Smooth muscle cell (in vitro differentiated cells): ENCODE data around the gene APBA3. TPM values are rescaled to one million over a fixed set of nuclear protein-coding genes. Genes with fewer than 3 reads are reported as not detected.

Experiments used
- DNase-seq: peaks from one replicate; lab custom pipeline; 2025; ENCODE audit not compliant: unreplicated experiment; lab: John Stamatoyannopoulos, UW
- H2AFZ ChIP-seq: fragments of 200-600 bp; sonication (generic); 2 replicates; pipeline ENCODE4 v1.6.0; 2016; ENCODE audit warnings: antibody characterized with exemption, low read depth, mild to moderate bottlenecking
- H3F3A ChIP-seq: fragments of 200-600 bp; sonication (generic); 2 replicates; pipeline ENCODE4 v1.6.0; 2017; ENCODE audit warnings: antibody characterized with exemption, low read depth
- H3K27ac ChIP-seq: fragments of 200-600 bp; sonication (generic); 2 replicates; pipeline ENCODE4 v1.5.1; 2016; ENCODE audit warnings: low read depth, mild to moderate bottlenecking
- H3K27me3 ChIP-seq: fragments of 200-600 bp; sonication (generic); 2 replicates; pipeline ENCODE4 v1.6.1; 2016; ENCODE audit warnings: low read depth, mild to moderate bottlenecking
- H3K36me3 ChIP-seq: fragments of 200-600 bp; sonication (generic); 2 replicates; pipeline ENCODE4 v1.5.1; 2016; ENCODE audit warnings: low read depth
- H3K4me1 ChIP-seq: fragments of 200-600 bp; sonication (generic); 2 replicates; pipeline ENCODE4 v1.5.1; 2016; ENCODE audit warnings: low read depth
- H3K4me2 ChIP-seq: fragments of 200-600 bp; sonication (generic); 2 replicates; pipeline ENCODE4 v1.6.0; 2016; ENCODE audit warnings: mild to moderate bottlenecking
- H3K4me3 ChIP-seq: fragments of 200-600 bp; sonication (generic); 2 replicates; pipeline ENCODE4 v1.5.1; 2016; ENCODE audit warnings: mild to moderate bottlenecking
- H3K79me2 ChIP-seq: fragments of 200-600 bp; sonication (generic); 2 replicates; pipeline ENCODE4 v1.6.0; 2016; ENCODE audit warnings: low read depth, mild to moderate bottlenecking
- H3K9ac ChIP-seq: fragments of 200-600 bp; sonication (generic); 2 replicates; pipeline ENCODE4 v1.6.0; 2016; ENCODE audit warnings: low read depth
- H3K9me3 ChIP-seq: fragments of 200-600 bp; sonication (generic); replicated peaks from 2 replicates; pipeline ENCODE4 v1.5.1; 2016; ENCODE audit warnings: low read depth
- H4K20me1 ChIP-seq: fragments of 200-600 bp; sonication (generic); 2 replicates; pipeline ENCODE4 v1.6.0; 2016; ENCODE audit warnings: low read depth
- CTCF ChIP-seq: fragments of 200-600 bp; sonication (generic); IDR thresholded peaks from 2 replicates; pipeline ENCODE4 v1.5.1; 2017; ENCODE audit warnings: borderline replicate concordance, mild to moderate bottlenecking, antibody characterized with exemption; ENCODE audit not compliant: insufficient read depth, poor library complexity, severe bottlenecking
- WGBS: methylation state at CpG from one replicate; pipeline ENCODE4 v1.1.7; 2016; ENCODE audit warnings: low lambda C conversion rate; 5-methylcytosine and 5-hydroxymethylcytosine counted together
- polyA plus RNA-seq: library from polyadenylated mRNA; unstranded; fragments of >200 nt; fragmentation: Nextera tagmentation; extraction: Ambion mirVana; gene quantifications from 2 replicates; pipeline ENCODE4 v1.2.1, GENCODE V29; 2016
- total RNA-seq: library from RNA; depleted of rRNA; stranded (reverse); fragments of >200 nt; gene quantifications from 2 replicates; pipeline ENCODE4 v1.2.3, GENCODE V29; 2014

APBA3 gene
- total and polyA plus RNA-seq, 2 experiments from 2014 or later: 16.1 to 27.9 TPM

- H3K9ac ChIP-seq: no peak overlapping the region
- H3K4me1 ChIP-seq: no peaks in the 10 kb centered on the region
- no peaks in the 10 kb centered on the region for H3K9me3 ChIP-seq
- no peaks in the 10 kb centered on the region for H3F3A ChIP-seq
- H2AFZ ChIP-seq: no peak overlapping the region
- H3K27me3 ChIP-seq: no peaks in the 10 kb centered on the region
- TF ChIP-seq CTCF: no peak
- no peaks in the 10 kb centered on the region for H4K20me1 ChIP-seq
- DNase-seq: no peak
- WGBS: 90% methylated on average over 2 of the region's 2 CpGs
- H3K36me3 ChIP-seq: no peaks in the 10 kb centered on the region
- no peak overlapping the region for H3K27ac ChIP-seq
- H3K79me2 ChIP-seq: no peaks in the 10 kb centered on the region
- H3K4me2 ChIP-seq: no peak overlapping the region
- no peak overlapping the region for H3K4me3 ChIP-seq
Measured at GRCh38 chr19:3743486-3743885, 18.0 kb downstream of the APBA3 start.

- Histone ChIP-seq H3K4me2 (no peak overlapping the region), H3K9me3 (no peaks in the 10 kb centered on the region), H3K9ac (no peak overlapping the region), H3K36me3 (no peaks in the 10 kb centered on the region), H3K79me2 (no peaks in the 10 kb centered on the region), H3K4me3 (no peak overlapping the region), H3F3A (no peaks in the 10 kb centered on the region), H2AFZ (no peak overlapping the region), H3K27ac (no peak overlapping the region), H3K27me3 (no peaks in the 10 kb centered on the region), H3K4me1 (no peaks in the 10 kb centered on the region), H4K20me1 (no peaks in the 10 kb centered on the region)
- no peak for DNase-seq
- 99% methylated on average over 24 of the region's 24 CpGs for WGBS
- no peak for TF ChIP-seq CTCF
Measured at GRCh38 chr19:3740431-3740830, 21.1 kb downstream of the APBA3 start.

GRCh38 chr19:3738477-3739220 lies 22.8 kb downstream of the APBA3 start:
- no peaks in the 10 kb centered on the region for H3K79me2 ChIP-seq
- no peak for DNase-seq
- no peak overlapping the region for H3K4me2 ChIP-seq
- H3K27me3 ChIP-seq: no peaks in the 10 kb centered on the region
- no peaks in the 10 kb centered on the region for H3K9me3 ChIP-seq
- H2AFZ ChIP-seq: no peak overlapping the region
- no peaks in the 10 kb centered on the region for H3F3A ChIP-seq
- no peak for TF ChIP-seq CTCF
- WGBS: 93% methylated on average over 32 of the region's 32 CpGs
- H3K36me3 ChIP-seq: no peaks in the 10 kb centered on the region
- H4K20me1 ChIP-seq: no peaks in the 10 kb centered on the region
- H3K9ac ChIP-seq: no peak overlapping the region
- no peak overlapping the region for H3K27ac ChIP-seq
- no peak overlapping the region for H3K4me3 ChIP-seq
- no peaks in the 10 kb centered on the region for H3K4me1 ChIP-seq
